Measurements from ENCODE around the gene TSPEAR. TPM values are rescaled to one million over a fixed set of nuclear protein-coding genes. Genes with fewer than 3 reads are reported as not detected.

Gene TSPEAR
- total and polyA plus RNA-seq, 9 of the 15 experiments (the other 6 are each of a cell fraction or from before 2014, with no cell fraction given): not detected

- no peak within 1 kb of the TSS for H3K4me3 ChIP-seq
- H3K27me3 ChIP-seq (ENCODE audit: control insufficient read depth in 2 of 2, insufficient read depth in 2 of 2, low read length in 2 of 2): peaks cover 37 to 60% of the 10 kb centered on the region in 2 experiments
- H3K9me3 ChIP-seq (replicated peaks; ENCODE audit: control insufficient read depth, insufficient read depth, low read depth, low read length): no peaks in the 10 kb centered on the region
- in situ Hi-C loops (cut with MboI) (no loop called here), intact Hi-C loops (cut with micrococcal nuclease) (no loop called here)
- H3K4me2 ChIP-seq (ENCODE audit: insufficient read depth, low read length): no peak within 1 kb of the TSS
- ATAC-seq: no peak; the same call in 2 of the 3 replicates
- peaks cover 0 to 4% of the 10 kb centered on the region in 2 experiments; a peak in 1 of 5 replicates for H3K4me1 ChIP-seq (replicated peaks in 1 of 2; ENCODE audit: control insufficient read depth in 2 of 2, insufficient read depth in 2 of 2, low read length in 2 of 2)
- ChIA-PET POLR2A (interaction anchor here (1.1 kb wide), 1 partner anchor 9 kb away, joined by 3 read pairs; no protein-coding TSS in a partner anchor), CTCF (ENCODE audit: low intra/inter-chr PET ratio) (no interaction called here)
- no peak within 1 kb of the TSS for H2AFZ ChIP-seq (ENCODE audit: low read depth, low read length)
- no peak for FAIRE-seq
- no peak within 1 kb of the TSS; a peak in 1 of 4 replicates for H3K9ac ChIP-seq (ENCODE audit: insufficient read depth in 1 of 2, low read depth in 2 of 2, low read length in 2 of 2)
- no peaks in the 10 kb centered on the region for H3K9me1 ChIP-seq (ENCODE audit: control insufficient read depth, insufficient read depth, low read length)
- WGBS (ENCODE audit: insufficient coverage, low coverage, missing lambda C conversion rate): 3% methylated on average over 14 of the region's 17 CpGs
- no TSS peak for BruUV-seq (replicated peaks)
- no peaks in the 10 kb centered on the region for H3K36me3 ChIP-seq (ENCODE audit: control insufficient read depth, insufficient read depth, low read length)
- no peaks in the 10 kb centered on the region for H4K20me1 ChIP-seq (replicated peaks; ENCODE audit: control insufficient read depth, insufficient read depth, low read length)
- H3K27ac ChIP-seq (ENCODE audit: extremely low read depth, low read depth, low read length): no peak within 1 kb of the TSS
- H3K79me2 ChIP-seq (ENCODE audit: control insufficient read depth, insufficient read depth, low read length): no peaks in the 10 kb centered on the region
- no peak for DNase-seq (ENCODE audit: extremely low read depth in 1 of 4, low spot score in 3 of 4)
- no peak for TF ChIP-seq ZBTB34 (CRISPR knock-in tag; IDR thresholded peaks at IDR 0.05)
- no peak for TF ChIP-seq ID3 (CRISPR knock-in tag; IDR thresholded peaks at IDR 0.05)
- TF ChIP-seq ID3 (tag; IDR thresholded peaks at IDR 0.05): no peak
- TF ChIP-seq ZBTB43 (CRISPR knock-in tag; IDR thresholded peaks at IDR 0.05): no peak
- no peak for TF ChIP-seq LCOR (CRISPR knock-in tag; IDR thresholded peaks at IDR 0.05)
- no peak for TF ChIP-seq CTBP1 (IDR thresholded peaks at IDR 0.05; ENCODE audit: borderline replicate concordance)
- TF ChIP-seq STAT6 (CRISPR knock-in tag; IDR thresholded peaks at IDR 0.05): no peak
- TF ChIP-seq BRD4 (IDR thresholded peaks at IDR 0.05): no peak
- no peak for TF ChIP-seq MBD2 (IDR thresholded peaks at IDR 0.05; ENCODE audit: borderline replicate concordance, low read depth)
- TF ChIP-seq SLC30A9 (CRISPR knock-in tag; IDR thresholded peaks at IDR 0.05): no peak
- no peak for TF ChIP-seq FOSL1 (tag; conservative IDR thresholded peaks at IDR 0.05)
- TF ChIP-seq ZNF165 (CRISPR knock-in tag; IDR thresholded peaks at IDR 0.05; ENCODE audit: borderline replicate concordance): no peak
- TF ChIP-seq ZFP36 (IDR thresholded peaks at IDR 0.05; ENCODE audit: low read depth, low read length, partially characterized antibody): no peak
- TF ChIP-seq E2F8 (IDR thresholded peaks at IDR 0.05; ENCODE audit: low read depth, partially characterized antibody): no peak
Observed at GRCh38 chr21:44551340-44551961, 159.9 kb downstream of the TSPEAR start, which contains the start of gene KRTAP10-2. TSS of gene KRTAP10-2 (minus strand) at chr21:44551505. CDS start at chr21:44551458, 47 bp downstream.
